Liver (tissue), 9 donors: ENCODE results near the gene CABYR. TPM values are rescaled to one million over a fixed set of nuclear protein-coding genes. Genes with fewer than 3 reads are reported as not detected.

ENCODE experiments used
- DNase-seq: peaks from one replicate; pipeline ENCODE4 v3.0.0-alpha.2; 2017; ENCODE audit warnings: low spot score
- H3K27ac ChIP-seq, 2 donors: one replicate each; pipeline ENCODE4 v1.7.0; 2013; ENCODE audit warnings: inconsistent platforms in 2 of 2, low read length in 2 of 2, control low read depth in 1 of 2, low read depth in 1 of 2, mild to moderate bottlenecking in 1 of 2
- H3K27me3 ChIP-seq, 4 donors: one replicate each; pipeline versions ENCODE4 v1.6.1 to v1.7.0; 2013; ENCODE audit warnings: low read length in 3 of 4, inconsistent platforms in 1 of 4, mild to moderate bottlenecking in 1 of 4, moderate library complexity in 1 of 4; ENCODE audit not compliant: control insufficient read depth in 4 of 4, insufficient read depth in 4 of 4
- H3K36me3 ChIP-seq, 4 donors: one replicate each; pipeline versions ENCODE4 v1.6.1 to v1.7.0; 2013; ENCODE audit warnings: low read length in 3 of 4, mild to moderate bottlenecking in 3 of 4, low read depth in 1 of 4, moderate library complexity in 1 of 4; ENCODE audit not compliant: control insufficient read depth in 4 of 4, insufficient read depth in 3 of 4
- H3K4me1 ChIP-seq, 4 donors: one replicate each; pipeline versions ENCODE4 v1.6.1 to v1.7.0; 2013; ENCODE audit warnings: low read length in 3 of 4, mild to moderate bottlenecking in 3 of 4, moderate library complexity in 1 of 4; ENCODE audit not compliant: control insufficient read depth in 4 of 4, insufficient read depth in 4 of 4
- H3K4me3 ChIP-seq, 3 donors: one replicate each; pipeline versions ENCODE4 v1.6.1 to v1.7.0; 2013; ENCODE audit warnings: low read length in 3 of 3, control low read depth in 1 of 3, low read depth in 1 of 3, mild to moderate bottlenecking in 1 of 3
- H3K9ac ChIP-seq, 2 donors: one replicate each; pipeline ENCODE4 v1.7.0; 2013; ENCODE audit warnings: low read length in 2 of 2, mild to moderate bottlenecking in 2 of 2, moderate library complexity in 2 of 2, control low read depth in 1 of 2, low read depth in 1 of 2
- H3K9me3 ChIP-seq, 4 donors: one replicate each; pipeline versions ENCODE4 v1.6.1 to v1.7.0; 2013; ENCODE audit warnings: low read length in 3 of 4; ENCODE audit not compliant: control insufficient read depth in 4 of 4
- ATF3 ChIP-seq: IDR thresholded peaks from 2 replicates; pipeline ENCODE4 v1.6.1; 2016; ENCODE audit warnings: antibody characterized with exemption
- EGR1 ChIP-seq, 2 donors: IDR thresholded peaks; 2 replicates each; pipeline ENCODE4 v1.6.1; 2016 to 2018; ENCODE audit warnings: antibody characterized with exemption in 2 of 2, low read depth in 2 of 2
- FOXA1 ChIP-seq: IDR thresholded peaks from 2 replicates; pipeline ENCODE4 v1.6.1; 2016; ENCODE audit warnings: antibody characterized with exemption
- FOXA2 ChIP-seq: IDR thresholded peaks from 2 replicates; pipeline ENCODE4 v1.6.1; 2016; ENCODE audit warnings: antibody characterized with exemption
- GABPA ChIP-seq, 2 donors: IDR thresholded peaks in 1 of 2; conservative IDR thresholded peaks in 1 of 2; 2 replicates each; pipeline ENCODE4 v1.6.1; 2016; ENCODE audit warnings: antibody characterized with exemption in 2 of 2, mild to moderate bottlenecking in 1 of 2, moderate library complexity in 1 of 2
- HNF4A ChIP-seq, 2 donors: conservative IDR thresholded peaks; 2 replicates each; pipeline ENCODE4 v1.6.1; 2016; ENCODE audit warnings: antibody characterized with exemption in 2 of 2, mild to moderate bottlenecking in 2 of 2
- HNF4G ChIP-seq: IDR thresholded peaks from 2 replicates; pipeline ENCODE4 v1.6.1; 2016; ENCODE audit warnings: antibody characterized with exemption
- JUND ChIP-seq, 2 donors: IDR thresholded peaks; 2 replicates each; pipeline ENCODE4 v1.6.1; 2016; ENCODE audit warnings: antibody characterized with exemption in 2 of 2
- MAX ChIP-seq: IDR thresholded peaks from 2 replicates; pipeline ENCODE4 v1.6.1; 2016; ENCODE audit warnings: antibody characterized with exemption
- NR2F2 ChIP-seq: IDR thresholded peaks from 2 replicates; pipeline ENCODE4 v1.6.1; 2016; ENCODE audit warnings: antibody characterized with exemption
- RAD21 ChIP-seq, 2 donors: IDR thresholded peaks; 2 replicates each; pipeline ENCODE4 v1.6.1; 2016; ENCODE audit warnings: antibody characterized with exemption in 2 of 2, mild to moderate bottlenecking in 2 of 2
- RXRA ChIP-seq, 2 donors: IDR thresholded peaks; 2 replicates each; pipeline ENCODE4 v1.6.1; 2017 to 2018; ENCODE audit warnings: antibody characterized with exemption in 2 of 2, mild to moderate bottlenecking in 1 of 2
- SP1 ChIP-seq: IDR thresholded peaks from 2 replicates; pipeline ENCODE4 v1.6.1; 2018; ENCODE audit warnings: antibody characterized with exemption, mild to moderate bottlenecking
- TAF1 ChIP-seq: conservative IDR thresholded peaks from 2 replicates; pipeline ENCODE4 v1.6.1; 2016; ENCODE audit warnings: antibody characterized with exemption, mild to moderate bottlenecking
- YY1 ChIP-seq: IDR thresholded peaks from 2 replicates; pipeline ENCODE4 v1.6.1; 2016; ENCODE audit warnings: antibody characterized with exemption, mild to moderate bottlenecking
- ZBTB33 ChIP-seq: IDR thresholded peaks from 2 replicates; pipeline ENCODE4 v1.6.1; 2016; ENCODE audit warnings: antibody characterized with exemption
- WGBS: extraction: QIAGEN DNeasy Blood & Tissue Kit; methylation state at CpG from one replicate; pipeline ENCODE4 v1.1.7; 2013; 5-methylcytosine and 5-hydroxymethylcytosine counted together
- polyA plus RNA-seq, 2 donors: library from polyadenylated mRNA; stranded (reverse) in 1 of 2; unstranded in 1 of 2; fragments of 200-250 nt in 1 of 2; fragments of >200 nt in 1 of 2; fragmentation: Nextera tagmentation in 1 of 2; extraction: Ambion mirVana in 1 of 2; gene quantifications; one replicate each; pipeline versions ENCODE4 v1.2.1 to v1.2.3, GENCODE V29; 2013 to 2015
- total RNA-seq, 2 donors: library from RNA; depleted of rRNA; stranded (reverse); fragments of >200 nt; gene quantifications; one replicate each; pipeline ENCODE4 v1.2.3, GENCODE V29; 2014
- TF ChIP-seq, protein P1 (sequence below): IDR thresholded peaks from 2 replicates; pipeline ENCODE4 v1.6.1; 2016; ENCODE audit warnings: antibody characterized with exemption, mild to moderate bottlenecking
- TF ChIP-seq, protein P2 (sequence below): fragments of 150-350 bp; IDR thresholded peaks from 2 replicates; pipeline ENCODE4 v1.5.1; 2017; ENCODE audit warnings: improper control_type of control experiment, low read depth, low read length; ENCODE audit not compliant: missing input control
- donor health status: healthy.
- donor health status: healthy.
- donor health status: healthy.
- donor health status: healthy.
- donor health status: healthy.

Gene CABYR
- total and polyA plus RNA-seq, 4 donors = 0.19 to 0.67 (median 0.32) TPM

- H3K36me3 ChIP-seq = no peaks in the 10 kb centered on the region
- H3K4me3 ChIP-seq = no peak overlapping the region
- H3K27me3 ChIP-seq = no peaks in the 10 kb centered on the region
- DNase-seq = no peak
- no peak overlapping the region for H3K9ac ChIP-seq
- 44% methylated on average over 9 of the region's 9 CpGs for WGBS
- no peaks in the 10 kb centered on the region for H3K9me3 ChIP-seq
- peaks cover 10 to 31% (median 16%) of the 10 kb centered on the region in 4 donors for H3K4me1 ChIP-seq
- peak overlapping the region; percentile 64 to 65 for H3K27ac ChIP-seq
- TF ChIP-seq MAX (peak; percentile 57), JUND (IDR thresholded peaks at IDR 0.05) (peak in 1 of 2 donors; percentile 78), SP1 (peak; percentile 67), TAF1 (no peak), GABPA (IDR thresholded peaks at IDR 0.05 in 1 of 2, conservative IDR thresholded peaks at IDR 0.05 in 1 of 2) (no peak), HNF4A (conservative IDR thresholded peaks at IDR 0.05) (peak; percentile 67 to 78), HNF4G (no peak), RAD21 (IDR thresholded peaks at IDR 0.05) (peak; percentile 34 to 52), ZBTB33 (peak; percentile 65), FOXA1 (peak; percentile 56), FOXA2 (peak; percentile 57), NR2F2 (no peak), YY1 (peak; percentile 68), ATF3 (peak; percentile 30), EGR1 (IDR thresholded peaks at IDR 0.05; ENCODE audit: low read depth in 2 of 2) (peak; percentile 77 to 89), RXRA (IDR thresholded peaks at IDR 0.05) (peak; percentile 84 to 94)
- TF ChIP-seq, protein P1, sequence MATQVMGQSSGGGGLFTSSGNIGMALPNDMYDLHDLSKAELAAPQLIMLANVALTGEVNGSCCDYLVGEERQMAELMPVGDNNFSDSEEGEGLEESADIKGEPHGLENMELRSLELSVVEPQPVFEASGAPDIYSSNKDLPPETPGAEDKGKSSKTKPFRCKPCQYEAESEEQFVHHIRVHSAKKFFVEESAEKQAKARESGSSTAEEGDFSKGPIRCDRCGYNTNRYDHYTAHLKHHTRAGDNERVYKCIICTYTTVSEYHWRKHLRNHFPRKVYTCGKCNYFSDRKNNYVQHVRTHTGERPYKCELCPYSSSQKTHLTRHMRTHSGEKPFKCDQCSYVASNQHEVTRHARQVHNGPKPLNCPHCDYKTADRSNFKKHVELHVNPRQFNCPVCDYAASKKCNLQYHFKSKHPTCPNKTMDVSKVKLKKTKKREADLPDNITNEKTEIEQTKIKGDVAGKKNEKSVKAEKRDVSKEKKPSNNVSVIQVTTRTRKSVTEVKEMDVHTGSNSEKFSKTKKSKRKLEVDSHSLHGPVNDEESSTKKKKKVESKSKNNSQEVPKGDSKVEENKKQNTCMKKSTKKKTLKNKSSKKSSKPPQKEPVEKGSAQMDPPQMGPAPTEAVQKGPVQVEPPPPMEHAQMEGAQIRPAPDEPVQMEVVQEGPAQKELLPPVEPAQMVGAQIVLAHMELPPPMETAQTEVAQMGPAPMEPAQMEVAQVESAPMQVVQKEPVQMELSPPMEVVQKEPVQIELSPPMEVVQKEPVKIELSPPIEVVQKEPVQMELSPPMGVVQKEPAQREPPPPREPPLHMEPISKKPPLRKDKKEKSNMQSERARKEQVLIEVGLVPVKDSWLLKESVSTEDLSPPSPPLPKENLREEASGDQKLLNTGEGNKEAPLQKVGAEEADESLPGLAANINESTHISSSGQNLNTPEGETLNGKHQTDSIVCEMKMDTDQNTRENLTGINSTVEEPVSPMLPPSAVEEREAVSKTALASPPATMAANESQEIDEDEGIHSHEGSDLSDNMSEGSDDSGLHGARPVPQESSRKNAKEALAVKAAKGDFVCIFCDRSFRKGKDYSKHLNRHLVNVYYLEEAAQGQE = no peak
- TF ChIP-seq, protein P2, sequence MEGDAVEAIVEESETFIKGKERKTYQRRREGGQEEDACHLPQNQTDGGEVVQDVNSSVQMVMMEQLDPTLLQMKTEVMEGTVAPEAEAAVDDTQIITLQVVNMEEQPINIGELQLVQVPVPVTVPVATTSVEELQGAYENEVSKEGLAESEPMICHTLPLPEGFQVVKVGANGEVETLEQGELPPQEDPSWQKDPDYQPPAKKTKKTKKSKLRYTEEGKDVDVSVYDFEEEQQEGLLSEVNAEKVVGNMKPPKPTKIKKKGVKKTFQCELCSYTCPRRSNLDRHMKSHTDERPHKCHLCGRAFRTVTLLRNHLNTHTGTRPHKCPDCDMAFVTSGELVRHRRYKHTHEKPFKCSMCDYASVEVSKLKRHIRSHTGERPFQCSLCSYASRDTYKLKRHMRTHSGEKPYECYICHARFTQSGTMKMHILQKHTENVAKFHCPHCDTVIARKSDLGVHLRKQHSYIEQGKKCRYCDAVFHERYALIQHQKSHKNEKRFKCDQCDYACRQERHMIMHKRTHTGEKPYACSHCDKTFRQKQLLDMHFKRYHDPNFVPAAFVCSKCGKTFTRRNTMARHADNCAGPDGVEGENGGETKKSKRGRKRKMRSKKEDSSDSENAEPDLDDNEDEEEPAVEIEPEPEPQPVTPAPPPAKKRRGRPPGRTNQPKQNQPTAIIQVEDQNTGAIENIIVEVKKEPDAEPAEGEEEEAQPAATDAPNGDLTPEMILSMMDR = no peak
These were observed 59.6 kb downstream of the CABYR start for GRCh38 chr18:24198461-24198860.
